Mucosa of rectum (tissue), 2 donors: ENCODE data around the gene CALML6.

ENCODE experiments used
- H3K27ac ChIP-seq, 2 donors: one replicate each; pipeline ENCODE4 v1.7.0; 2013; ENCODE audit warnings: inconsistent platforms in 2 of 2, low read depth in 2 of 2, low read length in 2 of 2
- H3K27me3 ChIP-seq, 2 donors: one replicate each; pipeline ENCODE4 v1.7.0; 2013; ENCODE audit warnings: low read length in 2 of 2; ENCODE audit not compliant: control insufficient read depth in 2 of 2, insufficient read depth in 2 of 2
- H3K36me3 ChIP-seq, 2 donors: one replicate each; pipeline ENCODE4 v1.7.0; 2013; ENCODE audit warnings: low read length in 2 of 2; ENCODE audit not compliant: control insufficient read depth in 2 of 2, insufficient read depth in 2 of 2
- H3K4me1 ChIP-seq, 2 donors: one replicate each; pipeline ENCODE4 v1.7.0; 2013; ENCODE audit warnings: low read length in 2 of 2, mild to moderate bottlenecking in 1 of 2; ENCODE audit not compliant: control insufficient read depth in 2 of 2, insufficient read depth in 2 of 2
- H3K4me3 ChIP-seq, 2 donors: one replicate each; pipeline ENCODE4 v1.7.0; 2013; ENCODE audit warnings: low read length in 2 of 2
- H3K9ac ChIP-seq, 2 donors: one replicate each; pipeline ENCODE4 v1.7.0; 2013; ENCODE audit warnings: low read length in 2 of 2, low read depth in 1 of 2, mild to moderate bottlenecking in 1 of 2
- H3K9me3 ChIP-seq, 2 donors: one replicate each; pipeline ENCODE4 v1.7.0; 2013; ENCODE audit warnings: low read length in 2 of 2; ENCODE audit not compliant: control insufficient read depth in 2 of 2
- donor health status: healthy.
- donor health status: Normal muscosa, but diverticular disease.

Gene CALML6

GRCh38 chr1:1911350-1912041 lies 3.6 kb upstream of the CALML6 start:
- Histone ChIP-seq H3K9ac (no peak overlapping the region), H3K4me3 (no peak overlapping the region), H3K4me1 (peaks cover 19 to 22% of the 10 kb centered on the region in 2 donors), H3K36me3 (no peaks in the 10 kb centered on the region), H3K27ac (no peak overlapping the region), H3K27me3 (no peaks in the 10 kb centered on the region), H3K9me3 (no peaks in the 10 kb centered on the region)

- Histone ChIP-seq H3K4me1 (peaks cover 20 to 24% of the 10 kb centered on the region in 2 donors), H3K36me3 (no peaks in the 10 kb centered on the region), H3K27me3 (no peaks in the 10 kb centered on the region), H3K27ac (no peak overlapping the region), H3K9me3 (no peaks in the 10 kb centered on the region), H3K4me3 (no peak overlapping the region), H3K9ac (no peak overlapping the region)
Observed at GRCh38 chr1:1914101-1914970, 724 bp upstream of the CALML6 start.

- no peaks in the 10 kb centered on the region for H3K9me3 ChIP-seq
- H3K36me3 ChIP-seq: no peaks in the 10 kb centered on the region
- no peak overlapping the region for H3K4me3 ChIP-seq
- H3K9ac ChIP-seq: no peak overlapping the region
- H3K4me1 ChIP-seq: peaks cover 20 to 27% of the 10 kb centered on the region in 2 donors
- H3K27ac ChIP-seq: peak overlapping the region in 1 of 2 donors; percentile 16
- no peaks in the 10 kb centered on the region for H3K27me3 ChIP-seq
Observed at GRCh38 chr1:1915911-1916840, 1.1 kb downstream of the CALML6 start.

GRCh38 chr1:1916851-1917251 lies 1.8 kb downstream of the CALML6 start:
- H3K27ac ChIP-seq: no peak overlapping the region
- H3K9ac ChIP-seq: no peak overlapping the region
- H3K27me3 ChIP-seq: no peaks in the 10 kb centered on the region
- H3K9me3 ChIP-seq: no peaks in the 10 kb centered on the region
- no peaks in the 10 kb centered on the region for H3K36me3 ChIP-seq
- peaks cover 20 to 27% of the 10 kb centered on the region in 2 donors for H3K4me1 ChIP-seq
- H3K4me3 ChIP-seq: no peak overlapping the region

GRCh38 chr1:1917304-1917976 lies 2.4 kb downstream of the CALML6 start:
- Histone ChIP-seq H3K27ac (no peak overlapping the region), H3K9ac (no peak overlapping the region), H3K27me3 (no peaks in the 10 kb centered on the region), H3K4me3 (no peak overlapping the region), H3K9me3 (no peaks in the 10 kb centered on the region), H3K4me1 (peaks cover 20 to 27% of the 10 kb centered on the region in 2 donors), H3K36me3 (no peaks in the 10 kb centered on the region)

GRCh38 chr1:1917995-1918900 lies 3.2 kb downstream of the CALML6 start:
- Histone ChIP-seq H3K36me3 (no peaks in the 10 kb centered on the region), H3K27ac (peak overlapping the region; percentile 74 to 81), H3K4me3 (peak overlapping the region; percentile 61), H3K9me3 (no peaks in the 10 kb centered on the region), H3K4me1 (peaks cover 27 to 35% of the 10 kb centered on the region in 2 donors), H3K9ac (peak overlapping the region; percentile 41 to 70), H3K27me3 (no peaks in the 10 kb centered on the region)

GRCh38 chr1:1918901-1919303 lies 3.8 kb downstream of the CALML6 start, which contains the start of gene TMEM52:
TSS of gene TMEM52 (minus strand) at chr1:1919279. CDS start at chr1:1919265, 14 bp downstream.
- Histone ChIP-seq H3K4me3 (peak within 1 kb of the TSS; percentile 61), H3K9ac (peak within 1 kb of the TSS; percentile 41 to 70), H3K27ac (peak within 1 kb of the TSS; percentile 76 to 81), H3K4me1 (peaks cover 31 to 41% of the 10 kb centered on the region in 2 donors), H3K9me3 (no peaks in the 10 kb centered on the region), H3K27me3 (no peaks in the 10 kb centered on the region), H3K36me3 (no peaks in the 10 kb centered on the region)

- Histone ChIP-seq H3K27ac (peak overlapping the region; percentile 76 to 81), H3K36me3 (no peaks in the 10 kb centered on the region), H3K9me3 (no peaks in the 10 kb centered on the region), H3K27me3 (no peaks in the 10 kb centered on the region), H3K4me3 (peak overlapping the region; percentile 61), H3K9ac (peak overlapping the region; percentile 32 to 70), H3K4me1 (peaks cover 31 to 41% of the 10 kb centered on the region in 2 donors)
Observed at GRCh38 chr1:1919304-1920056, 4.4 kb downstream of the CALML6 start.
